ENCODE measurements around the gene SLF2. TPM values are rescaled to one million over a fixed set of nuclear protein-coding genes. Genes with fewer than 3 reads are reported as not detected.

The SLF2 gene
- total RNA-seq, 2 experiments from 2014 or later, result 41.4 to 53.0 TPM

DNA sequence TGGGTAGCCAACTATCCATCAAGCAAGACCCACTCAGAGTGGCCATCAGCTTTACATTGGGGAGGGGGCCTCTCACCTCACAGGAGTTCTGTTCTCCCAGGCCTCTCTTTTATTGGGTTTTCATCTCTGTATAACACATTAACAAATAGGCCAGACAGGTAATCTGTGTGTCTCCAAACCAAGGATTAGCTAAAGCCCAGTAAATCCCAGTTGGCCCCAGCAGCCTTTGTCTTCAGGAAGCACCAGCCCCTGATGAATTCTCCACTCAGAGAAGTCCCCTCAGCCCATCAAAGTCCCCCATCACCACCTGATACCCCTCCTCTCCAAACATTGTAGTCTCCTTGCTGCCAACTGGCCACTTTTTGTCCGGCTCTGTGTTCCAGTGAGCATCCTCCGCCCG is 16.9 kb upstream of the SLF2 start:
- DNase-seq, result no peak
- no peak for ATAC-seq
- CTCF ChIA-PET, result interaction anchor here (0.6 kb wide), 1 partner anchor 96 kb away, joined by 4 read pairs; no protein-coding TSS in a partner anchor
- Mint-ChIP-seq H3K27ac (no peak overlapping the region), H3K27me3 (peaks cover 52% of the 10 kb centered on the region), H3K9me3 (ENCODE audit: low read depth) (no peaks in the 10 kb centered on the region), H3K36me3 (no peaks in the 10 kb centered on the region), H3K4me3 (no peak overlapping the region), H3K4me1 (no peaks in the 10 kb centered on the region)

GRCh38 chr10:100896876-100897461 is 15.8 kb upstream of the SLF2 start:
- Mint-ChIP-seq H3K4me1 (no peaks in the 10 kb centered on the region), H3K9me3 (ENCODE audit: low read depth) (no peaks in the 10 kb centered on the region), H3K4me3 (no peak overlapping the region), H3K27ac (no peak overlapping the region), H3K36me3 (no peaks in the 10 kb centered on the region), H3K27me3 (peaks cover 52% of the 10 kb centered on the region)
- CTCF ChIA-PET, result interaction anchor here (0.7 kb wide), 1 partner anchor 22 kb away, joined by 3 read pairs; no protein-coding TSS in a partner anchor
- ATAC-seq (no peak), DNase-seq (no peak)

GRCh38 chr10:100897976-100898375 is 14.8 kb upstream of the SLF2 start:
- no peaks in the 10 kb centered on the region for H3K36me3 Mint-ChIP-seq

DNA sequence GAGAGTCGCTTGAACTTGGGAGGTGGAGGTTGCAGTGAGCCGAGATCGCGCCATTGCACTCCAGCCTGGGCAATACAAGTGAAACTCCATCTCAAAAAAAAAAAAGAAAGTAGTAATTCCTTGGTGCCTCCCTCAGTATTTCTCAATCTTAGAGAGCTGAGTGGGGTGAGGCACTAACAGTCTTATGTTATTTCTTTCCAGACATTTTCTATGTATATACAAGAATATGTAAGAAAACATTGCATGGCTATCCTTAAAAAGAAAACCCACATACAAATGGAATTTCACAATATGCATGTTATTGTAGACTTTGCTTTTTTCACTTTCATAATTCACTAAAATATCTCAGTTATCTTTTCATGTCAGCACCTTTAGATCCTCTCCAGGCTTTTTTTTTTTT is 13.6 kb upstream of the SLF2 start:
- H3K4me1 Mint-ChIP-seq, result no peaks in the 10 kb centered on the region
- H3K36me3 Mint-ChIP-seq, result no peaks in the 10 kb centered on the region
- no peaks in the 10 kb centered on the region for H3K9me3 Mint-ChIP-seq (ENCODE audit: low read depth)
- CTCF ChIA-PET, result interaction anchor here (0.6 kb wide), 2 partner anchors 20 to 469 kb away, joined by 3 read pairs; no protein-coding TSS in a partner anchor
- H3K4me3 Mint-ChIP-seq, result no peak overlapping the region
- DNase-seq, result no peak
- no peak overlapping the region for H3K27ac Mint-ChIP-seq
- peaks cover 45% of the 10 kb centered on the region for H3K27me3 Mint-ChIP-seq
- no peak for ATAC-seq

More at GRCh38 chr10:100897976-100898375, 14.8 kb upstream of the SLF2 start:
- H3K27me3 Mint-ChIP-seq, result peaks cover 46% of the 10 kb centered on the region
- no peaks in the 10 kb centered on the region for H3K4me1 Mint-ChIP-seq
- H3K9me3 Mint-ChIP-seq (ENCODE audit: low read depth), result no peaks in the 10 kb centered on the region
- CTCF ChIA-PET, result no interaction called here
- H3K4me3 Mint-ChIP-seq, result no peak overlapping the region
- DNase-seq, result no peak
- no peak for ATAC-seq
- no peak overlapping the region for H3K27ac Mint-ChIP-seq

DNA sequence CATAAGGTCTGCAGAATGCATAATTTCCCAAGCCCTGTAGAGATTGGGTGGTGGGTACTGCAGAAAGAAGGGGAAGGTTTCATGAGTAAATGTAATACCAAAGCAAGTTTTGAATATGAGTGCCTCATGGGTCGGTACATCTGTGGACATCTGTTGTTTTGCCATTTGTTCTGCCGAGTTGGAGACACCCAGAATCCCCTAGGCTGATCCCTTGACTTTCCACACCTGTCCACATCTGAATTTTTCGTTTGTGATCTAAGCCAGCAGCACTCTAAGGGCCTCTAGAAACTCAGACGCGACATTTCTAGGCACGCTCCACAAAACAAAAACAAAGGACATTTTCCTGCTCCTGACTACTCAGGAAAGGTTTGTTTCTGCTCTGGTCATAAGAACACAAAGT is 11.7 kb upstream of the SLF2 start:
- no peak overlapping the region for H3K4me3 Mint-ChIP-seq

DNA sequence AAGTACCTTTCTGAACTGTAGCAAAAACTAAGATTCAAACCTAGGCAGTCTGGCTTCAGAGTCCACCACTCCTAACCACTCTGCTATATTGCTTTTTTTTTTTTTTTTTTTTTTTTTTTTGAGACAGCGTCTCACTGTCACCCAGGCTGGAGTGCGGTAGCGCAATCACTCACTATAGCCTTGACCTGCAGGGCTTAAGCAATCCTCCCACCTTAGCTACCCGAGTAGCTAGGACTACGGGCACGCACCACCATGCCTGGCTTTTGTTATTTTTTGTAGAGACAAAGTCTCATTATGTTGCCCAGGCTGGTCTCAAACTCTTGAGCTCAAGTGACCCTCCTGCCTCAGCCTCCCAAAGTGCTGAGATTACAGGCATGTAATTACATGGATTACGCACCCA is 10.1 kb upstream of the SLF2 start:
- ATAC-seq (no peak), DNase-seq (no peak)
- no peak overlapping the region for H3K4me3 Mint-ChIP-seq
- H3K9me3 Mint-ChIP-seq (ENCODE audit: low read depth), result no peaks in the 10 kb centered on the region
- CTCF ChIA-PET, result interaction anchor here (0.7 kb wide), 1 partner anchor 148 kb away, joined by 3 read pairs; no protein-coding TSS in a partner anchor
- peaks cover 7% of the 10 kb centered on the region for H3K4me1 Mint-ChIP-seq
- H3K27me3 Mint-ChIP-seq, result peaks cover 29% of the 10 kb centered on the region
- H3K36me3 Mint-ChIP-seq, result no peaks in the 10 kb centered on the region
- no peak overlapping the region for H3K27ac Mint-ChIP-seq

More for the DNA sequence above, 11.7 kb upstream of the SLF2 start:
- no peak for ATAC-seq
- Mint-ChIP-seq H3K4me1 (no peaks in the 10 kb centered on the region), H3K27me3 (peaks cover 38% of the 10 kb centered on the region), H3K36me3 (no peaks in the 10 kb centered on the region), H3K9me3 (ENCODE audit: low read depth) (no peaks in the 10 kb centered on the region), H3K27ac (no peak overlapping the region)
- DNase-seq, result no peak
- CTCF ChIA-PET, result no interaction called here

- H3K4me3 Mint-ChIP-seq, result no peak overlapping the region
- H3K9me3 Mint-ChIP-seq (ENCODE audit: low read depth), result no peaks in the 10 kb centered on the region
- H3K27ac Mint-ChIP-seq, result no peak overlapping the region
- CTCF ChIA-PET, result no interaction called here
- ATAC-seq (no peak), DNase-seq (no peak)
- no peaks in the 10 kb centered on the region for H3K36me3 Mint-ChIP-seq
- peaks cover 18% of the 10 kb centered on the region for H3K4me1 Mint-ChIP-seq
- H3K27me3 Mint-ChIP-seq, result peaks cover 25% of the 10 kb centered on the region
Measured at GRCh38 chr10:100904917-100905316, 7.8 kb upstream of the SLF2 start.

DNA sequence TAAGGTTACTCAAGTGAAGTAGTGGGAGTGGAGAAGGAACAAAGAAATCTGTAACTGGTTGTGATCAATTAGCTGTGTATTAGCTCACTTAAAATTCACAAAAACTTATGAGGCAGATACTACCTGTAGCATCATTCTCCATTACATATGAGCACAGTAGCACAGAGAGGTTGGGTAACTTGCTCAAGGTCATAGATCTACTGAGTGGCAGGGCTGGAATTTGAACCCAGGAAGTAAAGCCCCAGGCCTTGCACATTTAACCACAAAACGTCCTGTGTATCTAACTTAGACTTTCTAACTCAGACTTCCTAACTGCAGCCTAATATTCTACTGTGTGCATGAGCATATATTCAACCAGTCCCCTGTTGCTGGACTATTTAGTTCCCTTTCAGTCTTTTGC is 5.6 kb upstream of the SLF2 start:
- CTCF ChIA-PET, result interaction anchor here (0.6 to 0.9 kb wide), 2 partner anchors 13 to 106 kb away, joined by 3 read pairs; no protein-coding TSS in a partner anchor
- no peak for DNase-seq
- Mint-ChIP-seq H3K27ac (peak overlapping the region; percentile 37), H3K27me3 (peaks cover 11% of the 10 kb centered on the region), H3K36me3 (peaks cover 1% of the 10 kb centered on the region), H3K4me3 (no peak overlapping the region), H3K9me3 (ENCODE audit: low read depth) (no peaks in the 10 kb centered on the region), H3K4me1 (peaks cover 33% of the 10 kb centered on the region)
- peak; percentile 74 for ATAC-seq

DNA sequence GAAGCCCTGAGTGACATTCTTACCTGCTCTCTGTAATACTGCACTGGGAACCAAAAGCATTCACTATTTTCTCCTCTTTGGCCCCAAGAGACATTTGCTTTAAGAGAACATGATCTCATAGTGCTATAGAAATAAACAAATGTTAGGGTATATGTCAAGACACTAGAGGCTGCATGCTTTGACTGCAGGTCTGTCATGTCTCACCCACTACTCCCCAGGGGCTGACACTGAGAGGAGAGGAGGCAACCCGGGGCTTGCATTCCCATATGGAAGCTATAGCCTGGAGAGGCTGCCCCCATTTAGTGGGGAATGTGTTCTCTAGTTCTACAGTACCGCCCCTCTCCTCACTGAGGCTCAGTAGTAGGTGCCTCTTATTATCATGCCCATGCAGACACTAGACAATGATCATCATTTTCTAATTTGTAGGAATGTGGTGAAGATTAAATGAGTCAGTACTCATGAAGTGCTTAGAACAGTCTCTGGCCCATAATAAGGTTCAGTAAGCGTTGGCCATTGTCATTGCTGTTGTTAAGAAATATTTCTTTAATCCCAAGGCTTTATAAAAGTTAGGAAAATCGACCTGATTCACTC is 4.9 kb upstream of the SLF2 start:
- H3K9me3 Mint-ChIP-seq (ENCODE audit: low read depth), result no peaks in the 10 kb centered on the region
- H3K27ac Mint-ChIP-seq, result no peak overlapping the region
- peaks cover 1% of the 10 kb centered on the region for H3K36me3 Mint-ChIP-seq
- peaks cover 11% of the 10 kb centered on the region for H3K27me3 Mint-ChIP-seq
- peaks cover 35% of the 10 kb centered on the region for H3K4me1 Mint-ChIP-seq
- CTCF ChIA-PET, result no interaction called here
- ATAC-seq, result no peak
- H3K4me3 Mint-ChIP-seq, result no peak overlapping the region
- no peak for DNase-seq

DNA sequence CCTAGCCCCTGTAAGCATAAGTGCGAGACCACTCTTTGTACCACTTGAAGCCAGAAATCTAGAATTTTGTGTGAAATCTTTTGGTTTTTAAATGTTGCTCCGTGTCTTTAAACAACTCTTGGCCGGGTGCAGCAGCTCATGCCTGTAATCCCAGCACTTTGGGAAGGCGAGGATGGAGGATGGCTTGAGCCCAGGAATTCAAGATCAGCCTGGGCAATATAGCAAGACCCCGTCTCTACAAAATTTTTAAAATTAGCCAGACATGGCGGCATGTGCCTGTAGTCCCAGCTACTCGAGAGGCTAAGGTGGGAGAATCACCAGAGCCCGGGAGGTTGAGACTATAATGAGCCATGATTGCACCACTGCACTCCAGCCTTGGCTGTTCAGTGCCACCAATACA is 4.4 kb upstream of the SLF2 start:
- CTCF ChIA-PET, result interaction anchor here (1.2 kb wide), 1 partner anchor 25 kb away, joined by 3 read pairs; no protein-coding TSS in a partner anchor
- DNase-seq (no peak), ATAC-seq (no peak)
- no peak overlapping the region for H3K27ac Mint-ChIP-seq
- no peak overlapping the region for H3K4me3 Mint-ChIP-seq
- H3K4me1 Mint-ChIP-seq, result peaks cover 37% of the 10 kb centered on the region
- H3K27me3 Mint-ChIP-seq, result peaks cover 7% of the 10 kb centered on the region
- H3K36me3 Mint-ChIP-seq, result peaks cover 1% of the 10 kb centered on the region
- no peaks in the 10 kb centered on the region for H3K9me3 Mint-ChIP-seq (ENCODE audit: low read depth)

GRCh38 chr10:100909501-100910263 is 3.1 kb upstream of the SLF2 start:
- no peak for DNase-seq
- Mint-ChIP-seq H3K4me1 (peaks cover 49% of the 10 kb centered on the region), H3K27ac (peak overlapping the region; percentile 31), H3K9me3 (ENCODE audit: low read depth) (no peaks in the 10 kb centered on the region), H3K36me3 (peaks cover 8% of the 10 kb centered on the region), H3K27me3 (peaks cover 4% of the 10 kb centered on the region), H3K4me3 (no peak overlapping the region)
- CTCF ChIA-PET, result interaction anchor here (1.2 kb wide), 1 partner anchor 26 kb away, joined by 3 read pairs; no protein-coding TSS in a partner anchor
- no peak for ATAC-seq

DNA sequence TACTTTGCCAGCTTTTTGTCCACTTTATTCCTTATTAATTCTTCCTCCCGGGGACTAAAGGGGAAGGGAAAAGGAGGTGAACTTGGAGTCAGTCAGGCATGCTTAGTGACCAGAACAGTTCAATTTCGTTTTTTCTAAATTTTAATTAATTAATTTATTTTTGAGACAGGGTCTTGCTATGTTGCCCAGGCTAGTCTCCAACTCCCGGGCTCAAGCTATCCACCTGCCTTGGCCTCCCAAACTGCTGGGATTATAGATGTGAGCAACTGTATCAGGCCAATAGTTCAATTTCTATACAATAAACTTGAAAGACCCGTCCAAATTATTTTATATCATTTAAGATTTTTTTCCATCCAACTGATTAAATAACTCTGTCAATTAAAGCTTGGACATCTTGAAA is 1.3 kb upstream of the SLF2 start:
- CTCF ChIA-PET, result interaction anchor here (1.7 kb wide), 1 partner anchor 120 kb away, joined by 5 read pairs; the partner anchor contains the start of genes PDZD7 and SFXN3

DNA sequence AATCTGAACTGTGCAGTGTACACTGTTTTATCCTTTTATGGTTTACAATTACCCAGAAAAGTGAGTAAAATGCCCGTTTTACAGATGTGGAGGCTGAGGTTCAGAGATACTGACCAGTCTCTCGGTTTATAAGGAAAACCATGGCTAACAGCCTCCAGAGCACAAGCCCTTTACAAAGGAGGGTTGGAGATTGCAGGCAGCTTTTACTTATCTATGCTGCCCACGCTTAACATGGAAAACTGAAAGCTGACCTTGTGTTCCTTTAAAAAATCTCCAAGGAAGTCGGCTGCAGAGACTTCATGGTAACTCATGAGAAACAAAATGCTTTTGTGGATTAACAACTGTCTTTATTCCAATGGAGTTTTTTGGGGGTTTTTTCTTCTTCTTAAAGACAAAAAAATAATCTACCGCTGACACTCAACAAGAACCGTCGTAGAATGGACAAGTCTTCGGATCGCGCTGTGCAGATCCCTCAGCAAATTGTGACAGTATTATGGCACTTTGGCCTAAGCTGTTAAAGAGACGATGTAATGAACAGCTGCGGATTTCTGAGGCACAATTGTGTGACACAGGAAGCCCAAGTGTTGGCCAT is 654 bp upstream of the SLF2 start:
- Mint-ChIP-seq H3K4me1 (peaks cover 61% of the 10 kb centered on the region), H3K27ac (peak overlapping the region; percentile 98), H3K27me3 (peaks cover 3% of the 10 kb centered on the region), H3K36me3 (peaks cover 22% of the 10 kb centered on the region), H3K9me3 (ENCODE audit: low read depth) (no peaks in the 10 kb centered on the region), H3K4me3 (peak overlapping the region; percentile 99)
- no peak for ATAC-seq
- no peak for DNase-seq
- CTCF ChIA-PET, result interaction anchor here (0.7 to 3.4 kb wide), 4 partner anchors 85 to 403 kb away, joined by 3 to 15 read pairs (median 4); partner anchors contain the start of genes PDZD7 and SFXN3

More for the DNA sequence above, 1.3 kb upstream of the SLF2 start:
- ATAC-seq (no peak), DNase-seq (no peak)
- peaks cover 17% of the 10 kb centered on the region for H3K36me3 Mint-ChIP-seq
- peaks cover 3% of the 10 kb centered on the region for H3K27me3 Mint-ChIP-seq
- H3K27ac Mint-ChIP-seq, result no peak overlapping the region
- H3K4me1 Mint-ChIP-seq, result peaks cover 59% of the 10 kb centered on the region
- H3K9me3 Mint-ChIP-seq (ENCODE audit: low read depth), result no peaks in the 10 kb centered on the region
- peak overlapping the region; percentile 99 for H3K4me3 Mint-ChIP-seq

Data from activated CD8-positive, alpha-beta memory T cell treated with anti-CD3 and anti-CD28 coated beads, Interleukin-2, amount 10 ng/mL, durations not matched to agents 7 days and 5 days (primary cell).